ENCODE results near the gene TRPM2. TPM values are rescaled to one million over a fixed set of nuclear protein-coding genes. Genes with fewer than 3 reads are reported as not detected.

TRPM2 gene
- total RNA-seq, 4 donors from 2014 or later, result 0.40 to 6.9 (median 2.5) TPM

GRCh38 chr21:44331209-44331608 is 22.2 kb upstream of the TRPM2 start:
- TF ChIP-seq CTCF (IDR thresholded peaks at IDR 0.05) (no peak), POLR2A (IDR thresholded peaks at IDR 0.05) (no peak)
- Histone ChIP-seq H3K9me3 (no peaks in the 10 kb centered on the region), H3K27ac (no peak overlapping the region), H3K4me3 (no peak overlapping the region), H3K27me3 (no peaks in the 10 kb centered on the region), H3K4me1 (peaks cover 0 to 12% (median 0%) of the 10 kb centered on the region in 3 donors), H3K36me3 (peaks cover 6 to 42% (median 10%) of the 10 kb centered on the region in 3 donors)
- intact Hi-C loops (cut with DNase I), result no loop called here
- no peak for DNase-seq
- WGBS, 2 donors, result 57% methylated on average over 6 of the region's 16 CpGs; no CpG with 5 or more reads in 1 of the 2 donors

- no peak for DNase-seq
- Histone ChIP-seq H3K27me3 (no peaks in the 10 kb centered on the region), H3K36me3 (peaks cover 3 to 42% (median 4%) of the 10 kb centered on the region in 3 donors), H3K4me1 (peaks cover 0 to 12% (median 0%) of the 10 kb centered on the region in 3 donors), H3K4me3 (no peak overlapping the region), H3K27ac (no peak overlapping the region), H3K9me3 (no peaks in the 10 kb centered on the region)
- WGBS, 2 donors, result 57 to 64% methylated on average over 9 to 18 of the region's 20 CpGs
- TF ChIP-seq CTCF (IDR thresholded peaks at IDR 0.05), result no peak
- TF ChIP-seq POLR2A (IDR thresholded peaks at IDR 0.05), result no peak
- intact Hi-C loops (cut with DNase I), result no loop called here
Observed at GRCh38 chr21:44331650-44332307, 21.6 kb upstream of the TRPM2 start.

GRCh38 chr21:44332383-44332782 is 21.0 kb upstream of the TRPM2 start:
- Histone ChIP-seq H3K36me3 (peaks cover 0 to 42% (median 0%) of the 10 kb centered on the region in 3 donors), H3K4me3 (no peak overlapping the region), H3K27me3 (no peaks in the 10 kb centered on the region), H3K9me3 (no peaks in the 10 kb centered on the region), H3K4me1 (peaks cover 0 to 16% (median 0%) of the 10 kb centered on the region in 3 donors), H3K27ac (no peak overlapping the region)
- DNase-seq, result no peak
- intact Hi-C loops (cut with DNase I), result no loop called here
- WGBS, 2 donors, result 75 to 92% methylated on average over 5 to 17 of the region's 17 CpGs
- TF ChIP-seq CTCF (IDR thresholded peaks at IDR 0.05), result no peak
- no peak for TF ChIP-seq POLR2A (IDR thresholded peaks at IDR 0.05)

- DNase-seq, result no peak
- no peak for TF ChIP-seq CTCF (IDR thresholded peaks at IDR 0.05)
- H3K27ac ChIP-seq, result no peak overlapping the region
- intact Hi-C loops (cut with DNase I), result no loop called here
- H3K4me1 ChIP-seq, result peaks cover 1 to 22% (median 4%) of the 10 kb centered on the region in 3 donors
- no peaks in the 10 kb centered on the region for H3K27me3 ChIP-seq
- no peak overlapping the region for H3K4me3 ChIP-seq
- 88 to 95% methylated on average over 5 to 19 of the region's 22 CpGs for WGBS, 2 donors
- H3K9me3 ChIP-seq, result no peaks in the 10 kb centered on the region
- peaks cover 0 to 36% (median 0%) of the 10 kb centered on the region in 3 donors for H3K36me3 ChIP-seq
Observed at GRCh38 chr21:44332965-44333364, 20.5 kb upstream of the TRPM2 start.

- DNase-seq, result no peak
- 20 to 69% methylated on average over 1 to 12 of the region's 45 CpGs for WGBS, 2 donors
Observed at GRCh38 chr21:44333509-44334328, 19.7 kb upstream of the TRPM2 start.

More at GRCh38 chr21:44333509-44334328, 19.7 kb upstream of the TRPM2 start:
- no peak for TF ChIP-seq POLR2A (IDR thresholded peaks at IDR 0.05)
- no peak for TF ChIP-seq CTCF (IDR thresholded peaks at IDR 0.05)
- Histone ChIP-seq H3K36me3 (peaks cover 0 to 36% (median 0%) of the 10 kb centered on the region in 3 donors), H3K27me3 (no peaks in the 10 kb centered on the region), H3K9me3 (no peaks in the 10 kb centered on the region), H3K27ac (no peak overlapping the region), H3K4me3 (no peak overlapping the region), H3K4me1 (peaks cover 5 to 28% (median 9%) of the 10 kb centered on the region in 3 donors)
- intact Hi-C loops (cut with DNase I), result no loop called here

All from esophagus squamous epithelium (tissue), 5 donors.